SKM-1 treated with dmso at 0.1 percent for 144 hours (cell line): ENCODE measurements around the gene SNRNP48.

Source experiments
- DNase-seq: peaks from one replicate; lab custom pipeline; 2025; ENCODE audit not compliant: unreplicated experiment; lab: John Stamatoyannopoulos, UW

The SNRNP48 gene

GRCh38 chr6:7640016-7640415 is 50.0 kb downstream of the SNRNP48 start:
- no peak for DNase-seq

DNA sequence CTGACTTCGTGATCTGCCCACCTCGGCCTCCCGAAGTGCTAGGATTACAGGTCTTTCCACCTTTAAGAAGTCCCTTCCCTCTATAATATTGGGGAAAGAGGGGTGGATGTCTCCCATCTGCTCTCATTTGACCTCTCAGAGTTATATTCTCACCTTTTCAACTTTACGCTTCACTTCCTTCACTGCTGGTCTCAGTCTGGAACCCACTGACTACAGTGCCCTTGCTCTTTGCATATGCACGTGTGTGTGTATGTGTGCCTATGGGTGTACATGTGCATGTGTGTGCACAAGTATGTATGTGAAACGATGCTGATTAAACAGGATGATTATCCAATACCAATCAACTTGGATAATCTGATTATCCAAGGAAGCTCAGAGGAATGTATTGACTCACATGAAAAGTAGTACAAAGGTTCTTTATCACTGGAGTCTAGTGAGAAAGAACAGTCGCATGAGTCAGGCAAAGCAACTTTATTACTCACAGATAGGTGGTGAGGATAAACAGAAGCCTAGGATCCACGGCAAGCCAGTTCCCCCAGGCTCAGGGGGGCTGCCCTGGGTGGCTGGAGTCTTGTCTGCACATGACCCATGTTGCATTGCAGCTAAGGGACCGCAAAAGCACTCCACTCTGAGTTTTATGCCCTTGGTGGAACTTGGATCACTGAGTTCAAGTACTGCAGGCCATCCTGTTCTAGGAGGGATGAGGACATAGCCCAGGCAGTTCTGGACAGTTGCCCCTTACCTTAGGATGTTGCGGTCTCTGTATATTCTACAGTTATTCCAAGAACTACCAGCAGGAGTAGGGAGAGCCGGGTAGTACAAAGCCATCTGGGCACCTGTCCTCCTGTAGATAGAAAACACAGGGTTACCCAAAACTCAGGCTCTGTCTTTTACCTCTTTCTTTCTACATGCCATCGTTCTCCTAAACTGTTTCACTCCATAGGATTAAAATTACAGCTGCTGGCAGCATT is 50.9 kb downstream of the SNRNP48 start:
- no peak for DNase-seq

DNA sequence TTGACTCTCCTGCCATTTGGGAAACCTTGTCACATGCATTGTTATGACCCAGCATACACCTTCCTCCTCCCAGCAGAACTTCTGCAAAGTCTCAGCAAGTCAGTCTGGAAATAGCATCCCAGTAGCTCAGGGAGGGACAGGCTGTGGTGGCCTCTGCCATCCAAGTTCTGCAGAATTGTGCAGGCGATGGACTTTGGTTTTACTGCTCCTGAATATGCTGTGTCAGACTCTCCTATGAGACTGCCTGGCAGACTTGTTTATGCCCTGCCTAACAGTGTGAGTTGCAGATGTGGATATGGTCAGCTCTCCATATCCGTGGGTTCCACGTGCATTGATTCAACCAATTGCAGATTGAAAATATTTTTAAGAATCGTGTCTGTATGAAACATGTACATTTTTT is 52.8 kb downstream of the SNRNP48 start:
- DNase-seq: no peak

GRCh38 chr6:7644417-7644816 is 54.4 kb downstream of the SNRNP48 start:
- DNase-seq: no peak

- DNase-seq: no peak
These were observed 56.4 kb downstream of the SNRNP48 start for GRCh38 chr6:7646394-7646793.

DNA sequence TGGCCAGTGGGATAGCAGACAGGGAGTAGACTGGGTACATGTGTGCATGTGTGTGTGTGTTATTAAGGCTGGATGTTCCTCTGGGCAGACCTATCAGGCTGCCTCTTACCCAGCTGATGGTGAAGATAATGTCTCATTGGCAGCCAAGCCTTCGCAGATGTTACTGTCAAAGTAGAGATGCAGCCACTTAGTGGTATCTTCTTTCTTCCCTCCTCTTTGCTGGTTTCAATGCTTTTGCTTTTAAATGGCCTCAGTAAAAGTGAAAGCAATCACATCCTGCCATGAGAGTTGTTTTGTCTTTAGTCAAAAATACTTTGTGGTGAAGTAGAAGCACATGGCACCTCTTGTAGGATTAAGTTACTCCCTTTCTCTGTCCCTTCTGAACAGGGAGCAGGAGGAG is 57.5 kb downstream of the SNRNP48 start:
- DNase-seq: no peak

DNA sequence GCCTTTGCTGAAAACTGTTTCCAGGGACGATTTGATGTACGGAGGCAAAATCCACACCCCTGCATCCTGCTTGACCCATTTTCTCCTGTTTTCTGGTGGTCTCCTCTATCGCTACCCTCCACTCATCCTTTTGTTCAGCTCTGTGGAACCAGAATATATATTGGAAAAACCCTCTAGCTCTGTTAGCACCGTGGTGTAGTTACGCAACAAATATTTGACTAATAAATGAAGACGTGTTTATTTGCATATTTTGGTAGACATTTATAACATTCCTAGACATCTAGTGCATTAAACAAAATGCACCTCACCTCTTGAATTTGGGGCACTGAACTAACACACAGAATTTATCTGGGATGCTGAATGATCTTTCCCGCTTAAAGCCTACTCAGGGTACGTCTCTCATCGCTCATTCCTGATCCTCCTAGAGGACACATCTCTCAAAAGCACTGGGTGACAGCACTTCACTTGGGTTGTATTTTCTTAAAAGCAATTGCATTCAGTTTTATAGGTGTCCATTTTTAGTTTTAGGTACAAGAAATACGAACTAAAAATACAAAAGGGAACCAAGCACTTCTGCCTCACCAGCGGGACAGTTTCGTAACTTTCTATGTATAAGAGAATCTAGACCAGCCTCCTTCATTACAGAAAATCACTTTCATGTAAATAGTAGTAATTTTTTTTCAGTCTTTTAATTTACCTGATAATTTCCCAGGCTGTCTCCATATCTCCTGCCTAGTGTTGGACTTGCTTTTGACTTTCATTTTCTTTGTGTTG is 59.2 kb downstream of the SNRNP48 start:
- DNase-seq: peak; percentile 50

DNA sequence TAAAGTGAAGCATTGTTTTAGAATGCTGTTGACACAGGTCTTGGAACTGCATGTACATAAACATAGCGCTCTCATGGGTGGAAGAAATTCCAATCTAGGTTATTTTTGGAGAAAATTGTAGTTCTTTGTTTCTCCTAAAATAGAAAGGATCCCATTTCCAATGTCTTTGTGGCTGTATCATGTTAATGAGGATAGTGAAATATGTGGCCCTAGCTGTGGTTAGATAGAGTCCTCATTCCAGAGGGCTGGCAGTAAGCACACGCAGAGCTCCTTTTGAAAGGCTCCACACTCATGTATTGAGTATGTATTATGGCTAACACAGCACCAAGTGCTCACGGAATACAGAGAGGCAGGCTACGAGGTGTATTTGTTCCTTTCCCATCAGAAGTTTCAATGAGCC is 60.9 kb downstream of the SNRNP48 start:
- no peak for DNase-seq

DNA sequence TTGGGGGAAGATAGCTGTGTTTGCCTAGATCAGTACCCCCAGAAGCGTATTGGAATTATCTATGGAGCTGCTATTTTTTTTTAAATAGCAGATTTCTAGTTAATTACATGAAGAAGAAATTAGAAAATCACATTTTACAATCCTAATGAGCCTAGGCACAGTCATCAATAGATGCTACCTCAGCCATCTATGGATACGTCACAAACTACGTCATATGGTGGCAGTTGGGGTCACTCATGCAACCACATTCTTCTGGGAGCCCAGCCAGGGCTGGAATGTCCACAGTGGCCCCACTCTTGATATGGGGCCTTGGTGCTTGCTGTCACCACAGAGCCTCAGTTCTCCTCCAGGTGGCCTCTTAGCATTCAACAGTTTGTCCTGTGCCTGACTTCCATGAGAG is 63.0 kb downstream of the SNRNP48 start:
- no peak for DNase-seq

DNA sequence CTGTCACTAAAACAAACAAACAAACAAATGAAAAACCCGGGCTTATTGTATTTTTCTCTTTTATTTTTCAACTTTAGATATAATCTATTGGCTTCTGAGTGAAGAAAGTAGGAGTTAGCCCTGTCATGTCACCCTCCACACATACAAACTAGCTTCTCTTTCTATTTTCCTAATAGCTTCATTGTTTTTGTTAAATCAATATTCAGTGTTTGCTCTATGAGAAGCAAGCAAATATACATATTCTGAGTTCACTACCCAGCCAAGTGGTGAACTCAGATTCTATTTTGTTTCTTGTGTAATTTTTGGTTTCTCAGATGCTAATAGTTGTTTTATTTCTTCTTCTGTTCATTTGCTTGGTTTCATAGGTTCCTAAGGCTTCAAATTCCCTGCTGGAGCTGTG is 66.4 kb downstream of the SNRNP48 start:
- no peak for DNase-seq

- DNase-seq: no peak
These were observed 68.5 kb downstream of the SNRNP48 start for GRCh38 chr6:7658543-7658942.

DNA sequence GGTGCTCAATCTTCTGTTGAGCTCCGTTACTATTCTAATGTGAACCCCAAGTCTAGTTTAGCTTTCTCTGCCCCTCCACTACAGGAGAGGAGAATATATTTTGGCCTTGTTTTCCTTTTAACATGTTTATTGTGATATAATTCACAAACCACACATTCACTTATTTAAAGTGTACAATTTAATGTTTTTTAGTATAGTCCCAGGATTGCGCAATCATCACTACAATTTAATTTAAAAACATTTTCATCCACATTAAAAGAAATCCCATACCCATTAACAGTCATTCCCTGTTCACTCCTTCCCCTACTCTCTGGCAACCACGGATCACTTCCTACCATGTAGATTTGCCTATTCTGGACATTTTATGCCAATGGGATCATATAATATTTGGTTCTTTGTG is 71.4 kb downstream of the SNRNP48 start:
- DNase-seq: no peak
